ENCODE results near the gene SLC35D2. TPM values are rescaled to one million over a fixed set of nuclear protein-coding genes. Genes with fewer than 3 reads are reported as not detected.

SLC35D2 gene
- total and polyA plus RNA-seq, 10 donors: 9.8 to 20.9 (median 13.5) TPM

- intact Hi-C loops (cut with DNase I; ENCODE audit: low total_unique reads): no loop called here
- Histone ChIP-seq H3K27me3 (replicated peaks in 1 of 7) (no peaks in the 10 kb centered on the region), H3K36me3 (no peaks in the 10 kb centered on the region), H3K27ac (no peak overlapping the region), H3K9me3 (no peaks in the 10 kb centered on the region), H3K4me1 (peaks cover 0 to 37% (median 22%) of the 10 kb centered on the region in 6 donors), H3K4me3 (no peak overlapping the region)
- DNase-seq: no peak
- 89 to 96% (median 92%) methylated on average over 6 of the region's 6 CpGs for WGBS, 5 donors
- TF ChIP-seq POLR2AphosphoS5 (IDR thresholded peaks at IDR 0.05): no peak
- TF ChIP-seq POLR2A (IDR thresholded peaks at IDR 0.05): no peak
- TF ChIP-seq CTCF (IDR thresholded peaks at IDR 0.05 in 8 of 11, conservative IDR thresholded peaks at IDR 0.05 in 3 of 11): no peak
Measured at GRCh38 chr9:96423985-96424336, 40.5 kb upstream of the SLC35D2 start.

GRCh38 chr9:96423322-96423984 lies 39.9 kb upstream of the SLC35D2 start:
- H3K4me3 ChIP-seq: no peak overlapping the region
- no peaks in the 10 kb centered on the region for H3K36me3 ChIP-seq
- TF ChIP-seq CTCF (IDR thresholded peaks at IDR 0.05 in 8 of 11, conservative IDR thresholded peaks at IDR 0.05 in 3 of 11): no peak
- no peak for TF ChIP-seq POLR2A (IDR thresholded peaks at IDR 0.05)
- TF ChIP-seq POLR2AphosphoS5 (IDR thresholded peaks at IDR 0.05): no peak
- H3K27me3 ChIP-seq (replicated peaks in 1 of 7): no peaks in the 10 kb centered on the region
- WGBS, 5 donors: 88 to 93% (median 91%) methylated on average over 8 of the region's 8 CpGs
- H3K27ac ChIP-seq: no peak overlapping the region
- DNase-seq: no peak
- H3K4me1 ChIP-seq: peaks cover 0 to 38% (median 22%) of the 10 kb centered on the region in 6 donors
- intact Hi-C loops (cut with DNase I; ENCODE audit: low total_unique reads): no loop called here
- no peaks in the 10 kb centered on the region for H3K9me3 ChIP-seq

GRCh38 chr9:96420468-96421219 lies 37.1 kb upstream of the SLC35D2 start:
- H3K4me3 ChIP-seq: no peak overlapping the region
- 44 to 57% (median 46%) methylated on average over 6 of the region's 6 CpGs for WGBS, 5 donors
- no peaks in the 10 kb centered on the region for H3K27me3 ChIP-seq (replicated peaks in 1 of 7)
- H3K36me3 ChIP-seq: no peaks in the 10 kb centered on the region
- DNase-seq: no peak
- intact Hi-C loops (cut with DNase I; ENCODE audit: low total_unique reads): no loop called here
- H3K4me1 ChIP-seq: peaks cover 0 to 50% (median 36%) of the 10 kb centered on the region in 6 donors
- no peak for TF ChIP-seq POLR2AphosphoS5 (IDR thresholded peaks at IDR 0.05)
- TF ChIP-seq POLR2A (IDR thresholded peaks at IDR 0.05): no peak
- no peak for TF ChIP-seq CTCF (IDR thresholded peaks at IDR 0.05 in 8 of 11, conservative IDR thresholded peaks at IDR 0.05 in 3 of 11)
- H3K9me3 ChIP-seq: no peaks in the 10 kb centered on the region
- peak overlapping the region in 5 of 8 donors; percentile 93 to 99 (median 97) for H3K27ac ChIP-seq

GRCh38 chr9:96419691-96419969 lies 36.1 kb upstream of the SLC35D2 start:
- H3K27ac ChIP-seq: peak overlapping the region; percentile 93 to 99 (median 98)
- H3K36me3 ChIP-seq: no peaks in the 10 kb centered on the region
- no peak for DNase-seq
- H3K27me3 ChIP-seq (replicated peaks in 1 of 7): no peaks in the 10 kb centered on the region
- TF ChIP-seq CTCF (IDR thresholded peaks at IDR 0.05 in 8 of 11, conservative IDR thresholded peaks at IDR 0.05 in 3 of 11): no peak
- no peak for TF ChIP-seq POLR2AphosphoS5 (IDR thresholded peaks at IDR 0.05)
- TF ChIP-seq POLR2A (IDR thresholded peaks at IDR 0.05): no peak
- WGBS, 5 donors: 41 to 53% (median 47%) methylated on average over 2 of the region's 2 CpGs
- intact Hi-C loops (cut with DNase I; ENCODE audit: low total_unique reads): loop anchor here (2.0 kb wide), 1 partner anchor 29 kb away; no protein-coding TSS in a partner anchor
- peak overlapping the region in 6 of 8 donors; percentile 71 to 95 (median 89) for H3K4me3 ChIP-seq
- H3K9me3 ChIP-seq: no peaks in the 10 kb centered on the region
- peaks cover 0 to 48% (median 36%) of the 10 kb centered on the region in 6 donors for H3K4me1 ChIP-seq

Measured in spleen (tissue), 11 donors.